HEK293 (cell line): ENCODE data around the gene GJA10.
"Not testable (repeated sequence)": the region's sequence is repeated elsewhere in the genome, so short reads cannot be mapped to it uniquely, and the experiment has no call there.

Experiments used
- KLF17 ChIP-seq: fragments of 450-650 bp; formaldehyde crosslinking; IDR thresholded peaks from 2 replicates; pipeline ENCODE4 v1.5.1; 2016; ENCODE audit warnings: missing biosample characterization, missing genetic modification characterization
- OSR2 ChIP-seq: fragments of 450-650 bp; formaldehyde crosslinking; IDR thresholded peaks from 2 replicates; pipeline ENCODE4 v1.5.1; 2016; ENCODE audit warnings: missing biosample characterization, missing genetic modification characterization
- ZNF362 ChIP-seq: fragments of 450-650 bp; formaldehyde crosslinking; IDR thresholded peaks from 2 replicates; pipeline ENCODE4 v1.5.1; 2016; ENCODE audit warnings: missing biosample characterization, missing genetic modification characterization
- ZNF560 ChIP-seq: fragments of 450-650 bp; formaldehyde crosslinking; IDR thresholded peaks from 2 replicates; pipeline ENCODE4 v1.5.1; 2017; ENCODE audit warnings: missing biosample characterization, missing genetic modification characterization, borderline replicate concordance
- ZNF571 ChIP-seq: fragments of 450-650 bp; formaldehyde crosslinking; IDR thresholded peaks from 2 replicates; pipeline ENCODE4 v1.5.0; 2017; ENCODE audit warnings: missing biosample characterization, missing genetic modification characterization
- ZNF670 ChIP-seq: fragments of 450-650 bp; formaldehyde crosslinking; IDR thresholded peaks from 2 replicates; pipeline ENCODE4 v1.5.1; 2016; ENCODE audit warnings: missing biosample characterization, missing genetic modification characterization, low read depth
- ZNF830 ChIP-seq: fragments of 450-650 bp; IDR thresholded peaks from 2 replicates; pipeline ENCODE4 v1.5.0; 2018; ENCODE audit warnings: missing biosample characterization, missing genetic modification characterization, low read depth, mild to moderate bottlenecking, moderate library complexity
- ZNF843 ChIP-seq: fragments of 450-650 bp; formaldehyde crosslinking; IDR thresholded peaks from 2 replicates; pipeline ENCODE4 v1.5.1; 2016; ENCODE audit warnings: missing biosample characterization, missing genetic modification characterization
- TF ChIP-seq, protein P1 (sequence below): fragments of 450-650 bp; formaldehyde crosslinking; IDR thresholded peaks from 2 replicates; pipeline ENCODE4 v1.5.1; 2016; ENCODE audit warnings: missing biosample characterization, missing genetic modification characterization
- TF ChIP-seq, protein P2 (sequence below): fragments of 450-650 bp; formaldehyde crosslinking; IDR thresholded peaks from 2 replicates; pipeline ENCODE4 v1.5.1; 2016; ENCODE audit warnings: missing biosample characterization, missing genetic modification characterization, borderline replicate concordance

GRCh38 chr6:89910001-89910901 lies 16.0 kb downstream of the GJA10 start:
- TF ChIP-seq, protein P1, sequence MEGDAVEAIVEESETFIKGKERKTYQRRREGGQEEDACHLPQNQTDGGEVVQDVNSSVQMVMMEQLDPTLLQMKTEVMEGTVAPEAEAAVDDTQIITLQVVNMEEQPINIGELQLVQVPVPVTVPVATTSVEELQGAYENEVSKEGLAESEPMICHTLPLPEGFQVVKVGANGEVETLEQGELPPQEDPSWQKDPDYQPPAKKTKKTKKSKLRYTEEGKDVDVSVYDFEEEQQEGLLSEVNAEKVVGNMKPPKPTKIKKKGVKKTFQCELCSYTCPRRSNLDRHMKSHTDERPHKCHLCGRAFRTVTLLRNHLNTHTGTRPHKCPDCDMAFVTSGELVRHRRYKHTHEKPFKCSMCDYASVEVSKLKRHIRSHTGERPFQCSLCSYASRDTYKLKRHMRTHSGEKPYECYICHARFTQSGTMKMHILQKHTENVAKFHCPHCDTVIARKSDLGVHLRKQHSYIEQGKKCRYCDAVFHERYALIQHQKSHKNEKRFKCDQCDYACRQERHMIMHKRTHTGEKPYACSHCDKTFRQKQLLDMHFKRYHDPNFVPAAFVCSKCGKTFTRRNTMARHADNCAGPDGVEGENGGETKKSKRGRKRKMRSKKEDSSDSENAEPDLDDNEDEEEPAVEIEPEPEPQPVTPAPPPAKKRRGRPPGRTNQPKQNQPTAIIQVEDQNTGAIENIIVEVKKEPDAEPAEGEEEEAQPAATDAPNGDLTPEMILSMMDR (tag by site-specific recombination) = not testable (repeated sequence)
- not testable (repeated sequence) for TF ChIP-seq KLF17; ZNF571 (tag by site-specific recombination); ZNF830; ZNF670 (tag by site-specific recombination); OSR2 (tag by site-specific recombination); ZNF560 (tag by site-specific recombination); ZNF843 (tag by site-specific recombination); ZNF362
- TF ChIP-seq, protein P2, sequence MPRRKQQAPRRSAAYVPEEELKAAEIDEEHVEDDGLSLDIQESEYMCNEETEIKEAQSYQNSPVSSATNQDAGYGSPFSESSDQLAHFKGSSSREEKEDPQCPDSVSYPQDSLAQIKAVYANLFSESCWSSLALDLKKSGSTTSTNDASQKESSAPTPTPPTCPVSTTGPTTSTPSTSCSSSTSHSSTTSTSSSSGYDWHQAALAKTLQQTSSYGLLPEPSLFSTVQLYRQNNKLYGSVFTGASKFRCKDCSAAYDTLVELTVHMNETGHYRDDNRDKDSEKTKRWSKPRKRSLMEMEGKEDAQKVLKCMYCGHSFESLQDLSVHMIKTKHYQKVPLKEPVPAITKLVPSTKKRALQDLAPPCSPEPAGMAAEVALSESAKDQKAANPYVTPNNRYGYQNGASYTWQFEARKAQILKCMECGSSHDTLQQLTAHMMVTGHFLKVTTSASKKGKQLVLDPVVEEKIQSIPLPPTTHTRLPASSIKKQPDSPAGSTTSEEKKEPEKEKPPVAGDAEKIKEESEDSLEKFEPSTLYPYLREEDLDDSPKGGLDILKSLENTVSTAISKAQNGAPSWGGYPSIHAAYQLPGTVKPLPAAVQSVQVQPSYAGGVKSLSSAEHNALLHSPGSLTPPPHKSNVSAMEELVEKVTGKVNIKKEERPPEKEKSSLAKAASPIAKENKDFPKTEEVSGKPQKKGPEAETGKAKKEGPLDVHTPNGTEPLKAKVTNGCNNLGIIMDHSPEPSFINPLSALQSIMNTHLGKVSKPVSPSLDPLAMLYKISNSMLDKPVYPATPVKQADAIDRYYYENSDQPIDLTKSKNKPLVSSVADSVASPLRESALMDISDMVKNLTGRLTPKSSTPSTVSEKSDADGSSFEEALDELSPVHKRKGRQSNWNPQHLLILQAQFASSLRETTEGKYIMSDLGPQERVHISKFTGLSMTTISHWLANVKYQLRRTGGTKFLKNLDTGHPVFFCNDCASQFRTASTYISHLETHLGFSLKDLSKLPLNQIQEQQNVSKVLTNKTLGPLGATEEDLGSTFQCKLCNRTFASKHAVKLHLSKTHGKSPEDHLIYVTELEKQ (tag by site-specific recombination) = not testable (repeated sequence)
